ENCODE measurements around the gene KRT79. TPM values are rescaled to one million over a fixed set of nuclear protein-coding genes. Genes with fewer than 3 reads are reported as not detected.

KRT79 gene
- total RNA-seq, 1 donor from 2014 or later, result not detected

DNA sequence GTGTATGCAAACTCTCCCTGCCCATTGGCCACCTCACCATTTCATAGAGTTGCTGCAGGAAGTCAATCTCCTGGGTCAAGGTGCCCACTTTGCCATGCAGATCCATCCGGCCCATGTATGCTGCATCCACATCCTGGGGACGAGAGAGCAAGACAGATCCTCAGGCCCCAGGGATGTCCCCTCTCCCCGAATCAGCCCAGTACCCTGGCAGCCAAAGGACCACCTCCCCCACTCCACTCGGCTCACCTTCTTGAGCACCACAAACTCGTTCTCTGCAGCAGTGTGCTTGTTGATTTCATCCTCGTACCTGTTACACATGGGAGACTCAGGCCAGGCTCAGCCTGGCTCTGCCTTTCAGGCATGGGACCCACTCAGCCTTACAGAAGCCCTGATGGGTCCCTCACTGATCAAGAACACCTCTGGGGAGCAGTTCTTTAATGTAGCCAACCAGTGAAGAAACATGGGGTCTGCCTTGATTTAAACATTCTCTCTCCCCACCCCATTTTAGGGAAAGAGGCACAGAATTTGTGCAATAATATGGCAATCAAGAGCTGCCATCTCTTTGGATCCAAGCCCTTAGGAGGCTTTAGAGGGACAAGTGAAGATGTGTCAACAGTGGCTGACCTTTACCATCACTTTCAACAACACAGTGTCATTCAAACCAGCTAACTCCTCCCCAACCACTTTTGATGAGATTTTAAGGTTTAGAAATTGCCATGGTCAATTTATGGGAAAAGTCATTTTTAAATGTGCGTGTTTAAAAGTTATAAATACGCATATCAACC is 3.9 kb downstream of the KRT79 start:
- TF ChIP-seq, protein P1, sequence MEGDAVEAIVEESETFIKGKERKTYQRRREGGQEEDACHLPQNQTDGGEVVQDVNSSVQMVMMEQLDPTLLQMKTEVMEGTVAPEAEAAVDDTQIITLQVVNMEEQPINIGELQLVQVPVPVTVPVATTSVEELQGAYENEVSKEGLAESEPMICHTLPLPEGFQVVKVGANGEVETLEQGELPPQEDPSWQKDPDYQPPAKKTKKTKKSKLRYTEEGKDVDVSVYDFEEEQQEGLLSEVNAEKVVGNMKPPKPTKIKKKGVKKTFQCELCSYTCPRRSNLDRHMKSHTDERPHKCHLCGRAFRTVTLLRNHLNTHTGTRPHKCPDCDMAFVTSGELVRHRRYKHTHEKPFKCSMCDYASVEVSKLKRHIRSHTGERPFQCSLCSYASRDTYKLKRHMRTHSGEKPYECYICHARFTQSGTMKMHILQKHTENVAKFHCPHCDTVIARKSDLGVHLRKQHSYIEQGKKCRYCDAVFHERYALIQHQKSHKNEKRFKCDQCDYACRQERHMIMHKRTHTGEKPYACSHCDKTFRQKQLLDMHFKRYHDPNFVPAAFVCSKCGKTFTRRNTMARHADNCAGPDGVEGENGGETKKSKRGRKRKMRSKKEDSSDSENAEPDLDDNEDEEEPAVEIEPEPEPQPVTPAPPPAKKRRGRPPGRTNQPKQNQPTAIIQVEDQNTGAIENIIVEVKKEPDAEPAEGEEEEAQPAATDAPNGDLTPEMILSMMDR (conservative IDR thresholded peaks at IDR 0.05), result no peak
- H3K27ac Mint-ChIP-seq (ENCODE audit: unreplicated experiment), result no peak overlapping the region

DNA sequence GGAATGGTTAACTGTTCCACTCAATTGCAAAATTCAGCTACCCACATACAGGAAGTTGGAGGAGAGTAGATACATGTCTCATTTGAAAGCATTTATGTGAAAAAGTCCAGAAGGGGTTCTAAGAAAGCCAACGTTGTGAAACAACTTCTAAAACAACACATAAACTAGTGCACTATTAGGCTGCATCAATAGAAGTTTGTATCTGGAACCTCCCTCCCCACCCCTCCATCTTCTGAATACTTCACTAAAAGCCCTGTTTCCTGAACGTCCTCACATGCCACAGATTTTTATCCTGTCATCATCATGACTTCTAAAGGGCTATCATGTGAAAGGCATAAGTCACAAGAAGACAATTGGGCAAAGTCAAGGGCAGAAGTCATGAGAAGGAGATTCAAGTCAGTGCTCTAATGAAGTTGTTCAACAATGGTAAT is 5.5 kb downstream of the KRT79 start:
- Mint-ChIP-seq H3K9me3 (no peaks in the 10 kb centered on the region), H3K27me3 (ENCODE audit: low read depth) (peaks cover 5% of the 10 kb centered on the region), H3K27ac (ENCODE audit: unreplicated experiment) (no peak overlapping the region), H3K4me3 (no peak overlapping the region), H3K4me1 (peaks cover 6% of the 10 kb centered on the region), H3K36me3 (ENCODE audit: low read depth) (no peaks in the 10 kb centered on the region)
- DNase-seq (ENCODE audit: low read depth, low spot score), result no peak
- TF ChIP-seq, protein P1 (conservative IDR thresholded peaks at IDR 0.05), result no peak

More for the DNA sequence above, 3.9 kb downstream of the KRT79 start:
- H3K27me3 Mint-ChIP-seq (ENCODE audit: low read depth), result peaks cover 5% of the 10 kb centered on the region
- no peak for DNase-seq (ENCODE audit: low read depth, low spot score)
- no peaks in the 10 kb centered on the region for H3K36me3 Mint-ChIP-seq (ENCODE audit: low read depth)
- no peak overlapping the region for H3K4me3 Mint-ChIP-seq
- no peaks in the 10 kb centered on the region for H3K9me3 Mint-ChIP-seq
- H3K4me1 Mint-ChIP-seq, result peaks cover 6% of the 10 kb centered on the region

DNA sequence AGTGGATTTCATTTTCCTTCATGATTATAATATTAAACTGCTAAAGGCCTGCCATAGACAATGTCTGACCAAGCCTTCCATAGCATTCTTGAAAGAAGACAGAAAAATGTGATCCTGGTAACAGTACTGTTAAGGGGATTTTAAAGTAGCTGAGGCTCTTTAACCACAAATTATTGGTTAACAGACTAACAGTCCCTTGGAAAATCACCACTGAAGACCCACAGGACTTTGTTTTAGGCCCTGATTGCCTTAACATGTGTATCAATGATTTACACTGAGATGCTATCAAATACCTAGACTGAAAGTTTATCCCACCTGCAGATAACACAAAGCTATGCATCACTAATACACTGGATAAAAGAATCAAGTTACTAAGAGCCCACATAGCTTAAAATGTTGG is 6.0 kb downstream of the KRT79 start:
- TF ChIP-seq, protein P1 (conservative IDR thresholded peaks at IDR 0.05), result no peak
- H3K27me3 Mint-ChIP-seq (ENCODE audit: low read depth), result peaks cover 5% of the 10 kb centered on the region
- H3K4me3 Mint-ChIP-seq, result no peak overlapping the region
- H3K4me1 Mint-ChIP-seq, result peaks cover 4% of the 10 kb centered on the region
- no peaks in the 10 kb centered on the region for H3K36me3 Mint-ChIP-seq (ENCODE audit: low read depth)
- no peaks in the 10 kb centered on the region for H3K9me3 Mint-ChIP-seq
- no peak overlapping the region for H3K27ac Mint-ChIP-seq (ENCODE audit: unreplicated experiment)
- no peak for DNase-seq (ENCODE audit: low read depth, low spot score)

DNA sequence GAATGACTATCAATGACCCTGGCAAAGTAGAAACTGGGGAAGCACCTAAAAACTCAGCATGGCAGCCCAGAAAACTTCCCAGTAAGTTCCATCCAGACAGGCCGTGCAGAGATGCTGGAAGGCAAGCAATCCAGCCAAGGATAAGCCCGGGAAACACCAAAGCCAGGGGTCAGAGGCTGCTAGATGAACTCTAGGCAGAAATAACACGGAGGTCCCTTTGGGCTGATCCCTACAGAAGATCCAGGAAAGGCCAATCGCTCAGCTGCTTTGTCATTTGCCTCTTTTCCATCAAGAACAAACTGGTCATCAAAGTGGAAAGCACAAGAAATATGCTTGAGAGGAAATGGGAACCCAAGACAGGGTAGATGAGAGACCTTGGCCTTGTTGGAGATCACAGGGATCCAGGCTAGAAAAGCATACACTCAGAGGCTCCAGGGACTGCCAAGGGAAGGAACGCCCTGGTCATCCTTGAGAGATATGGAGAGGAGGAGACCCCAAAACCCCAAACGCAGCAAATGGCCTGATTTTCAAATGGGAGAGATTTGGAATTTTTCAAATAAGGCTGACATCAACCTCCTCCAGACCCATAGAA is 6.5 kb downstream of the KRT79 start:
- TF ChIP-seq, protein P1 (conservative IDR thresholded peaks at IDR 0.05), result no peak
- peaks cover 5% of the 10 kb centered on the region for H3K27me3 Mint-ChIP-seq (ENCODE audit: low read depth)
- no peaks in the 10 kb centered on the region for H3K9me3 Mint-ChIP-seq
- no peaks in the 10 kb centered on the region for H3K36me3 Mint-ChIP-seq (ENCODE audit: low read depth)
- H3K27ac Mint-ChIP-seq (ENCODE audit: unreplicated experiment), result peak overlapping the region; percentile 37
- no peaks in the 10 kb centered on the region for H3K4me1 Mint-ChIP-seq
- no peak overlapping the region for H3K4me3 Mint-ChIP-seq
- DNase-seq (ENCODE audit: low read depth, low spot score), result no peak

DNA sequence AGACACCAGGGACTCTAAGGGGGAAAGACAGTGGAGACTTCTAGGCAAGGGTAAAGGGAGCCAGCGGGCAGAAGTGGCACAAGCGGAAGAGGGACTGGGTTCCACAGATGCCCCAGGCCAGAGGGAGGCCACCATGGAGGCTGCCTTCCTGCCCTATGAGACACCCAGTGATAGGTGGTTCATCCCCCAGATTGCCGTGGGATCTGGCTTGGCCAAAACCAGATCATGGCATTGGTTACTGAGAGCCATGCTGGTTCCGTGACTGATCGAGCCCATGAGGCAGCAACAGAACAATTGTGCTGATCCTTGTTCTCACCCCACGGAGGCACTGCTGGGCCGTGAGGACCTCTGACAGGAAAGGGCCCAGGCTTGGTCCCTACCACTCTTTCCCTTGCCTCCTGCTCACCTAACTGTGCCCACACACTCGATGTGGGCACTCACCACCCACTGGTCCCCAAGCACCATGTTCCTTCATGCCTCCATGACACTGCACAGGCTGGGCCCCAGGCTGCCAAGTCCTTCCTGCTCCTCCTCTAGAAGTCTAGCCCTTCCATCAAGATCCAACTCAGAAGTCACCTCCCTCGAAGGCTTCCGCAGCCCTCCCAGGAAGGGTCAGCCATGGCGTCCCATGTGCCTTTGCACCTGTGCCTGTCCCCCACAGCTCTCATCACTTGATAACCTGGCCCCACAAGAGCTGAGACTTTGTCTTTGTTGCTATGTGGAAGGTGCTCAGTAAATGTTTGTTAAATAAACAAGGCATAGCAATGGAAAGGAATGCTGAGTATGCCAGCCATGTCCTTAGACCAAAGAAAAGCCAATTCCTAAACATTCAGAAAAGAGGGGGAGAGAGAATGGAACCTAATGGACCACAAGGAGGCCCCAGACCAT is 7.3 kb downstream of the KRT79 start:
- DNase-seq (ENCODE audit: low read depth, low spot score), result no peak
- TF ChIP-seq, protein P1 (conservative IDR thresholded peaks at IDR 0.05), result no peak
- H3K36me3 Mint-ChIP-seq (ENCODE audit: low read depth), result no peaks in the 10 kb centered on the region
- H3K27me3 Mint-ChIP-seq (ENCODE audit: low read depth), result peaks cover 5% of the 10 kb centered on the region
- no peak overlapping the region for H3K27ac Mint-ChIP-seq (ENCODE audit: unreplicated experiment)
- no peaks in the 10 kb centered on the region for H3K4me1 Mint-ChIP-seq
- H3K4me3 Mint-ChIP-seq, result no peak overlapping the region
- H3K9me3 Mint-ChIP-seq, result no peaks in the 10 kb centered on the region
